Esophagus muscularis mucosa (tissue), 4 donors: ENCODE results near the gene PCNX2.

Experiments used
- EP300 ChIP-seq: sonication (generic); formaldehyde crosslinking; IDR thresholded peaks from one replicate; pipeline ENCODE4 v1.6.1; 2017; ENCODE audit warnings: antibody characterized with exemption
- POLR2A ChIP-seq: fragments of 450-650 bp; IDR thresholded peaks from one replicate; pipeline ENCODE4 v1.6.1; 2017; ENCODE audit warnings: antibody characterized with exemption, moderate library complexity, mild to moderate bottlenecking, low read depth
- POLR2AphosphoS5 ChIP-seq, 2 donors: sonication (generic); formaldehyde crosslinking; IDR thresholded peaks; one replicate each; pipeline ENCODE4 v1.6.1; 2017; ENCODE audit warnings: antibody characterized with exemption in 2 of 2
- TF ChIP-seq, protein P1 (sequence below), 3 experiments: fragments of 200-600 bp in 2 of 3; fragments of 450-650 bp in 1 of 3; sonication (generic) in 2 of 3; IDR thresholded peaks; one replicate each; pipeline ENCODE4 v1.5.1; 2017 to 2019; ENCODE audit warnings: antibody characterized with exemption in 3 of 3, mild to moderate bottlenecking in 2 of 3, moderate library complexity in 1 of 3

- TF ChIP-seq EP300, result no peak
- TF ChIP-seq, protein P1, sequence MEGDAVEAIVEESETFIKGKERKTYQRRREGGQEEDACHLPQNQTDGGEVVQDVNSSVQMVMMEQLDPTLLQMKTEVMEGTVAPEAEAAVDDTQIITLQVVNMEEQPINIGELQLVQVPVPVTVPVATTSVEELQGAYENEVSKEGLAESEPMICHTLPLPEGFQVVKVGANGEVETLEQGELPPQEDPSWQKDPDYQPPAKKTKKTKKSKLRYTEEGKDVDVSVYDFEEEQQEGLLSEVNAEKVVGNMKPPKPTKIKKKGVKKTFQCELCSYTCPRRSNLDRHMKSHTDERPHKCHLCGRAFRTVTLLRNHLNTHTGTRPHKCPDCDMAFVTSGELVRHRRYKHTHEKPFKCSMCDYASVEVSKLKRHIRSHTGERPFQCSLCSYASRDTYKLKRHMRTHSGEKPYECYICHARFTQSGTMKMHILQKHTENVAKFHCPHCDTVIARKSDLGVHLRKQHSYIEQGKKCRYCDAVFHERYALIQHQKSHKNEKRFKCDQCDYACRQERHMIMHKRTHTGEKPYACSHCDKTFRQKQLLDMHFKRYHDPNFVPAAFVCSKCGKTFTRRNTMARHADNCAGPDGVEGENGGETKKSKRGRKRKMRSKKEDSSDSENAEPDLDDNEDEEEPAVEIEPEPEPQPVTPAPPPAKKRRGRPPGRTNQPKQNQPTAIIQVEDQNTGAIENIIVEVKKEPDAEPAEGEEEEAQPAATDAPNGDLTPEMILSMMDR (IDR thresholded peaks at IDR 0.05), result no peak
- TF ChIP-seq POLR2A, result no peak
- TF ChIP-seq POLR2AphosphoS5 (IDR thresholded peaks at IDR 0.05), result no peak
These were observed 320.6 kb downstream of the PCNX2 start for GRCh38 chr1:232974971-232975370.
